Chondrocyte (in vitro differentiated cells): Measurements from ENCODE around the gene SAPCD1. TPM values are rescaled to one million over a fixed set of nuclear protein-coding genes. Genes with fewer than 3 reads are reported as not detected.

Experiments used
- DNase-seq: peaks from one replicate; pipeline ENCODE4 v3.0.0; 2021; ENCODE audit warnings: mixed read lengths, low spot score
- H3K27ac Mint-ChIP-seq: one replicate; pipeline ENCODE4 v1.8.0; 2021; ENCODE audit warnings: mild to moderate bottlenecking, moderate library complexity, mixed read lengths; ENCODE audit not compliant: unreplicated experiment
- H3K27me3 Mint-ChIP-seq: 2 replicates; pipeline ENCODE4 v1.8.0; 2021; ENCODE audit warnings: low read depth, mixed read lengths
- H3K36me3 Mint-ChIP-seq: 2 replicates; pipeline ENCODE4 v1.8.0; 2021; ENCODE audit warnings: low read depth, mixed read lengths
- H3K4me1 Mint-ChIP-seq: 2 replicates; pipeline ENCODE4 v1.8.0; 2021; ENCODE audit warnings: low read depth, mild to moderate bottlenecking, mixed read lengths
- H3K4me3 Mint-ChIP-seq: one replicate; pipeline ENCODE4 v1.8.0; 2021; ENCODE audit warnings: mild to moderate bottlenecking, moderate library complexity, mixed read lengths; ENCODE audit not compliant: unreplicated experiment
- H3K9me3 Mint-ChIP-seq: 2 replicates; pipeline ENCODE4 v1.8.0; 2021; ENCODE audit warnings: low read depth, mixed read lengths
- total RNA-seq: library from RNA; stranded (reverse); gene quantifications from 3 replicates; pipeline ENCODE4 v1.2.1, GENCODE V29; 2021
- TF ChIP-seq, protein P1 (sequence below): fragments of 200-600 bp; sonication (generic); IDR thresholded peaks from 2 replicates; pipeline ENCODE4 v1.5.0; 2021; ENCODE audit warnings: antibody characterized with exemption, mild to moderate bottlenecking, moderate library complexity

Gene SAPCD1
- total RNA-seq, 1 donor from 2014 or later = 1.4 TPM

DNA sequence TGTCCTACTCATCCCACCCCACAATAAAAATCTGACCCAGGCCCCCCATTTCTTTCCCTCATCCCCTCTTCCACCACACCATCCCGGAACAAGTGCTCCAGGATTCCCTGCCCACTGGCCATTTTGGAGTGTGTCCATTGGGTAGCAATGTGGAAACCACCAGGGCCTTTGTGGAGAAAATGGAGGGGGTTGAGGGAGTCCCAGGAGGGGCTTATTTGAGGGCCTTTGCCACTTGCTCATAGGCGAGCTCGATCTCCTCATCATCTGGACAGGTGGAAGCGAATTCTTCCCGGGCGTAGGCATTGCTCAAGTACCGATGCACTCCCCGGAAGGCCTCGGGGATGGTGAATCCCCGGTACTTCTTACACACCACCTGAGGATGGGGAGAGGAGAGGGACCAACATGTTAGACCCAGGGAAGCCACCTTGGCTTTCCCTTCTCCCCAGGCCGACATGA, 31.8 kb upstream of the SAPCD1 start:
- Mint-ChIP-seq H3K4me3 (peak overlapping the region; percentile 98), H3K36me3 (peaks cover 38% of the 10 kb centered on the region), H3K9me3 (no peaks in the 10 kb centered on the region), H3K27ac (peak overlapping the region; percentile 98), H3K27me3 (no peaks in the 10 kb centered on the region), H3K4me1 (peaks cover 47% of the 10 kb centered on the region)
- no peak for DNase-seq
- TF ChIP-seq, protein P1, sequence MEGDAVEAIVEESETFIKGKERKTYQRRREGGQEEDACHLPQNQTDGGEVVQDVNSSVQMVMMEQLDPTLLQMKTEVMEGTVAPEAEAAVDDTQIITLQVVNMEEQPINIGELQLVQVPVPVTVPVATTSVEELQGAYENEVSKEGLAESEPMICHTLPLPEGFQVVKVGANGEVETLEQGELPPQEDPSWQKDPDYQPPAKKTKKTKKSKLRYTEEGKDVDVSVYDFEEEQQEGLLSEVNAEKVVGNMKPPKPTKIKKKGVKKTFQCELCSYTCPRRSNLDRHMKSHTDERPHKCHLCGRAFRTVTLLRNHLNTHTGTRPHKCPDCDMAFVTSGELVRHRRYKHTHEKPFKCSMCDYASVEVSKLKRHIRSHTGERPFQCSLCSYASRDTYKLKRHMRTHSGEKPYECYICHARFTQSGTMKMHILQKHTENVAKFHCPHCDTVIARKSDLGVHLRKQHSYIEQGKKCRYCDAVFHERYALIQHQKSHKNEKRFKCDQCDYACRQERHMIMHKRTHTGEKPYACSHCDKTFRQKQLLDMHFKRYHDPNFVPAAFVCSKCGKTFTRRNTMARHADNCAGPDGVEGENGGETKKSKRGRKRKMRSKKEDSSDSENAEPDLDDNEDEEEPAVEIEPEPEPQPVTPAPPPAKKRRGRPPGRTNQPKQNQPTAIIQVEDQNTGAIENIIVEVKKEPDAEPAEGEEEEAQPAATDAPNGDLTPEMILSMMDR = no peak

GRCh38 chr6:31732029-31732428, 30.4 kb upstream of the SAPCD1 start:
- H3K27ac Mint-ChIP-seq = peak overlapping the region; percentile 24
- H3K4me1 Mint-ChIP-seq = peaks cover 53% of the 10 kb centered on the region
- TF ChIP-seq, protein P1 = no peak
- no peaks in the 10 kb centered on the region for H3K27me3 Mint-ChIP-seq
- peaks cover 29% of the 10 kb centered on the region for H3K36me3 Mint-ChIP-seq
- H3K9me3 Mint-ChIP-seq = no peaks in the 10 kb centered on the region
- H3K4me3 Mint-ChIP-seq = no peak overlapping the region
- no peak for DNase-seq

DNA sequence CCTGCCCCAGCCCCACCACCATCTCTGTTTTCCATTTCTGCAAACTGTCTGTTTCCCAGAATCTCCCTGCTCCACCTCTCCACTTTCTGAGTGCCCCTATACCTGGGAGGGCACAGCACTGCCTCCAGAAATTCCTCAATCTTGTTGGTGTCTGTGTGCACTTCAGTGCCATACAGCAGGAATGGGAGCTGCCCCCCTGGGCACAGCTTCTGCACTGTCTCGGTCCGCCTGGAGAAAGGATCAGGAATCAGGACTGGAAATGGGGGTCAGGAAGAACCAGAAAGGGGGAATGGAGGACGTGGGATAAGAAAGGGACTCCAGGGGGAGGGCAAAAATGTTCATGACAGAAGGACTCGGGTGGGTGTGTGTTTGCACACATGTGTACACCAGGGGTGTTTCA, 28.7 kb upstream of the SAPCD1 start:
- H3K9me3 Mint-ChIP-seq = no peaks in the 10 kb centered on the region
- TF ChIP-seq, protein P1 = no peak
- peaks cover 23% of the 10 kb centered on the region for H3K36me3 Mint-ChIP-seq
- H3K4me1 Mint-ChIP-seq = peaks cover 67% of the 10 kb centered on the region
- H3K4me3 Mint-ChIP-seq = peak overlapping the region; percentile 100
- H3K27ac Mint-ChIP-seq = peak overlapping the region; percentile 97
- H3K27me3 Mint-ChIP-seq = no peaks in the 10 kb centered on the region
- no peak for DNase-seq

- Mint-ChIP-seq H3K4me1 (peaks cover 65% of the 10 kb centered on the region), H3K27me3 (no peaks in the 10 kb centered on the region), H3K27ac (peak overlapping the region; percentile 97), H3K4me3 (peak overlapping the region; percentile 100), H3K36me3 (peaks cover 23% of the 10 kb centered on the region), H3K9me3 (no peaks in the 10 kb centered on the region)
- no peak for DNase-seq
- TF ChIP-seq, protein P1 = no peak
These were observed 28.1 kb upstream of the SAPCD1 start for GRCh38 chr6:31734247-31734820.

DNA sequence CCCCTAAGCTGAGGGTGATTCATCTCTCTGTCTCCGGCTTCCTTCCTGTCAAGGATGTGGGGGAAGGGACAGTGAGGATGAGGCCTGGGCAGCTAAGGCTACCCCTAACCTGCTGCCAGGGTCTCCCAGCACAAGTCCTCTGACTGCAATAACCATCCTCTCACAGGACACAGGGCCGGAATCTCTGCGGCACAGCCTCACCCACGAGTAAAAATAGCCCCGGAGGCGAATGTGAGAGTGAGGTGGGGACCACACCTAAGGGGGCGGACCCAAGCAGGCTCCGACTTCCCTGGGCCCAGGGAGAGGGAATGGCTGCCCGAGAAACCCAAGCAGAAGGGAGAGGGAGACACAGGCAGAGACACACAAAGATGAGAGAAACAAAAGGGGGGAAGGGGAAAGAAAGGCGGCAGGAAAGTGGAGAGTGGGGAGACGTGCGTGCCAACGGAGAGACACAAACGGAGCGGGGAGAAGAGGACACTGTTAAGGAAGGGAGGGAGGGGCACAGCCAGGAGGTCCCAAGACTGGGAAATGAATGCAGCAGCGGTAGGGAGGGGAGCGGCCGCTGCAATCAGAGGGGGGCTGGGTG, 27.5 kb upstream of the SAPCD1 start:
- TF ChIP-seq, protein P1 = peak; percentile 7
- peaks cover 23% of the 10 kb centered on the region for H3K36me3 Mint-ChIP-seq
- H3K27me3 Mint-ChIP-seq = no peaks in the 10 kb centered on the region
- peak overlapping the region; percentile 97 for H3K27ac Mint-ChIP-seq
- DNase-seq = no peak
- H3K9me3 Mint-ChIP-seq = no peaks in the 10 kb centered on the region
- peaks cover 68% of the 10 kb centered on the region for H3K4me1 Mint-ChIP-seq
- H3K4me3 Mint-ChIP-seq = peak overlapping the region; percentile 100
